Caco-2 (cell line): ENCODE results near the gene ANKRD42. TPM values are rescaled to one million over a fixed set of nuclear protein-coding genes. Genes with fewer than 3 reads are reported as not detected.

ENCODE experiments used
- BruUV-seq: library from RNA; stranded (reverse); fragments of 400-500 nt; replicated peaks from 2 replicates; lab custom pipeline; 2021; lab: Mats Ljungman, UMichigan
- CTCF ChIA-PET: fragments of 300-600 bp; sonication (Branson Sonifier 250); formaldehyde crosslinking; loops from one replicate; lab custom pipeline; 2022; ENCODE audit warnings: antibody characterized with exemption; lab: Charles Lee
- POLR2A ChIA-PET: fragments of 300-600 bp; sonication (Branson Sonifier 250); formaldehyde crosslinking; loops from one replicate; lab custom pipeline; 2022; ENCODE audit warnings: antibody characterized with exemption; lab: Charles Lee
- DNase-seq, 2 experiments: peaks; one replicate each; pipeline versions ENCODE4 v3.0.0 to v3.0.0-alpha.2; 2020 to 2022
- H3K27me3 ChIP-seq: replicated peaks from 2 replicates; pipeline ENCODE4 v1.6.0; 2011; ENCODE audit warnings: low read length; ENCODE audit not compliant: control insufficient read depth, insufficient read depth
- H3K36me3 ChIP-seq: 2 replicates; pipeline ENCODE4 v1.5.1; 2011; ENCODE audit warnings: low read length; ENCODE audit not compliant: control insufficient read depth, insufficient read depth
- H3K4me1 ChIP-seq: fragments of 250-450 bp; sonication (Bioruptor Pico); 2 replicates; pipeline ENCODE4 v1.5.1; 2020; ENCODE audit warnings: mild to moderate bottlenecking
- H3K4me3 ChIP-seq: 2 replicates; pipeline ENCODE4 v1.5.1; 2011; ENCODE audit warnings: low read depth, mild to moderate bottlenecking, control low read depth, low read length
- H3K9me3 ChIP-seq: fragments of 250-450 bp; sonication (Bioruptor Pico); 2 replicates; pipeline ENCODE4 v1.5.1; 2020; ENCODE audit warnings: mild to moderate bottlenecking, moderate library complexity
- H3K27ac Mint-ChIP-seq: one replicate; pipeline ENCODE4 v1.8.0; 2022; ENCODE audit warnings: mixed read lengths; ENCODE audit not compliant: unreplicated experiment
- H3K27me3 Mint-ChIP-seq: one replicate; pipeline ENCODE4 v1.8.0; 2022; ENCODE audit warnings: mixed read lengths; ENCODE audit not compliant: insufficient read depth, unreplicated experiment
- H3K36me3 Mint-ChIP-seq: one replicate; pipeline ENCODE4 v1.8.0; 2022; ENCODE audit warnings: mild to moderate bottlenecking, mixed read lengths; ENCODE audit not compliant: insufficient read depth, unreplicated experiment
- H3K4me1 Mint-ChIP-seq: one replicate; pipeline ENCODE4 v1.8.0; 2022; ENCODE audit warnings: low read depth, mixed read lengths; ENCODE audit not compliant: unreplicated experiment
- H3K4me3 Mint-ChIP-seq: one replicate; pipeline ENCODE4 v1.8.0; 2022; ENCODE audit warnings: mild to moderate bottlenecking, moderate library complexity, mixed read lengths; ENCODE audit not compliant: unreplicated experiment
- H3K9me3 Mint-ChIP-seq: one replicate; pipeline ENCODE4 v1.8.0; 2022; ENCODE audit warnings: mixed read lengths; ENCODE audit not compliant: unreplicated experiment
- intact Hi-C: fragments of 100-400 bp; cut with micrococcal nuclease; formaldehyde crosslinking; loops from one replicate; pipeline ENCODE4 v1.10.0; 2022; ENCODE audit not compliant: unreplicated experiment
- total RNA-seq: library from RNA; stranded (reverse); gene quantifications from 2 replicates; pipeline ENCODE4 v1.2.3, GENCODE V29; 2022
- TF ChIP-seq, protein P1 (sequence below), 2 experiments: fragments of 200-600 bp in 1 of 2; IDR thresholded peaks; 1 replicate in 1 of 2; 2 replicates in 1 of 2; pipeline versions ENCODE4 v1.5.1 to v1.8.0; 2011 to 2022; ENCODE audit warnings: antibody characterized with exemption in 1 of 2, control low read depth in 1 of 2, inconsistent platforms in 1 of 2, low read depth in 1 of 2, low read length in 1 of 2, mild to moderate bottlenecking in 1 of 2, moderate library complexity in 1 of 2; ENCODE audit not compliant: insufficient read depth in 1 of 2, severe bottlenecking in 1 of 2, unreplicated experiment in 1 of 2

ANKRD42 gene
- total RNA-seq, 1 experiment from 2014 or later: 8.3 TPM

DNA sequence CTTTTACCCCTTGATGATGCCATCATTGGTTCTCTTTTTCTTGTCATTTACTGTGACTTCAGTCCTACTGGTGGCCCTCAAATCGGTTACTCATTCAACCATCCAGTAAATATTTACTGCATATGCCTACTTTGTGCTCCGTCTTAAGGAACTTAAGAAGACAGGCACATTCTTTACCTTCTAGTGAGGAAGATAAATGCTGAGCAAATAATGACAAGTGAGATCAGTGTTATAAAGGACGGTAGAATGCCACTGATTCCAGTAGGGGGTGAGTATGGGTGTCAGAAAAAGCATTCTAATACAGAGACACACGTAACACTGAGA lies 1.6 kb downstream of the ANKRD42 start:
- H3K27me3 Mint-ChIP-seq: no peaks in the 10 kb centered on the region
- peak overlapping the region; percentile 77 for H3K4me3 ChIP-seq
- peak in 1 of 2 experiments; percentile 53 for DNase-seq
- no TSS peak for BruUV-seq
- CTCF ChIA-PET: interaction anchor here (0.5 to 0.9 kb wide), 2 partner anchors 54 to 264 kb away, joined by 3 read pairs; no protein-coding TSS in a partner anchor
- no peaks in the 10 kb centered on the region for H3K9me3 ChIP-seq
- intact Hi-C loops: loop anchor here (1.0 to 2.0 kb wide), 2 partner anchors 46 to 55 kb away; no protein-coding TSS in a partner anchor
- POLR2A ChIA-PET: interaction anchor here (0.6 to 1.0 kb wide), 2 partner anchors 91 to 119 kb away, joined by 3 to 5 read pairs; partner anchors contain the start of gene CCDC90B
- peak overlapping the region; percentile 80 for H3K4me3 Mint-ChIP-seq
- no peaks in the 10 kb centered on the region for H3K27me3 ChIP-seq
- peaks cover 27% of the 10 kb centered on the region for H3K36me3 Mint-ChIP-seq
- peaks cover 34% of the 10 kb centered on the region for H3K4me1 Mint-ChIP-seq
- H3K36me3 ChIP-seq: peaks cover 2% of the 10 kb centered on the region; the same call in 1 of the 2 replicates
- no peaks in the 10 kb centered on the region for H3K9me3 Mint-ChIP-seq
- TF ChIP-seq, protein P1, sequence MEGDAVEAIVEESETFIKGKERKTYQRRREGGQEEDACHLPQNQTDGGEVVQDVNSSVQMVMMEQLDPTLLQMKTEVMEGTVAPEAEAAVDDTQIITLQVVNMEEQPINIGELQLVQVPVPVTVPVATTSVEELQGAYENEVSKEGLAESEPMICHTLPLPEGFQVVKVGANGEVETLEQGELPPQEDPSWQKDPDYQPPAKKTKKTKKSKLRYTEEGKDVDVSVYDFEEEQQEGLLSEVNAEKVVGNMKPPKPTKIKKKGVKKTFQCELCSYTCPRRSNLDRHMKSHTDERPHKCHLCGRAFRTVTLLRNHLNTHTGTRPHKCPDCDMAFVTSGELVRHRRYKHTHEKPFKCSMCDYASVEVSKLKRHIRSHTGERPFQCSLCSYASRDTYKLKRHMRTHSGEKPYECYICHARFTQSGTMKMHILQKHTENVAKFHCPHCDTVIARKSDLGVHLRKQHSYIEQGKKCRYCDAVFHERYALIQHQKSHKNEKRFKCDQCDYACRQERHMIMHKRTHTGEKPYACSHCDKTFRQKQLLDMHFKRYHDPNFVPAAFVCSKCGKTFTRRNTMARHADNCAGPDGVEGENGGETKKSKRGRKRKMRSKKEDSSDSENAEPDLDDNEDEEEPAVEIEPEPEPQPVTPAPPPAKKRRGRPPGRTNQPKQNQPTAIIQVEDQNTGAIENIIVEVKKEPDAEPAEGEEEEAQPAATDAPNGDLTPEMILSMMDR (IDR thresholded peaks at IDR 0.05; ENCODE audit: insufficient read depth in 1 of 2, low read depth in 1 of 2, low read length in 1 of 2, severe bottlenecking in 1 of 2, unreplicated experiment in 1 of 2): peak in 1 of 2 experiments; percentile 34
- H3K27ac Mint-ChIP-seq: peak overlapping the region; percentile 89
- H3K4me1 ChIP-seq: peaks cover 7% of the 10 kb centered on the region; the same call in 1 of the 2 replicates

DNA sequence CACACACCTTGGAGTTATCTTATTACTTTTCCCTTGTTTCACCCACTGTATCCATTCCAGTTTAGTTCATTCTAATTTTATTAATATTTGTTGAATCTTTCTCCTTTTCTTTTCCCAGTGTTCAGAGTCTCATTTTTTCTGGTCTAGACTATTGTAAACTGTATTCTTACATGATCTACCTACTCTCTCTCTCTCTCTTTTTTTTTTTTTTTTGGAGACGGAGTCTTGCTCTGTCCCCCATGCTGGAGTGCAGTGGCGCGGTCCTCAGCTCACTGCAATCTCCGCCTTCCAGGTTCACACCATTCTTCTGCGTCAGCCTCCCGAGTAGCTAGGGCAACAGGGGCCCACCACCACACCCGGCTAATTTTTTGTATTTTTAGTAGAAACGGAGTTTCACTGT lies 2.1 kb downstream of the ANKRD42 start:
- no peaks in the 10 kb centered on the region for H3K27me3 Mint-ChIP-seq
- intact Hi-C loops: loop anchor here (1.0 to 2.0 kb wide), 2 partner anchors 45 to 55 kb away; no protein-coding TSS in a partner anchor
- no peaks in the 10 kb centered on the region for H3K27me3 ChIP-seq
- H3K4me3 Mint-ChIP-seq: peak overlapping the region; percentile 80
- no peaks in the 10 kb centered on the region for H3K9me3 ChIP-seq
- CTCF ChIA-PET: interaction anchor here (0.7 kb wide), 1 partner anchor 1329 kb away, joined by 4 read pairs; no protein-coding TSS in a partner anchor
- POLR2A ChIA-PET: interaction anchor here (0.6 to 1.0 kb wide), 2 partner anchors 90 to 120 kb away, joined by 3 to 5 read pairs; partner anchors contain the start of gene CCDC90B
- peaks cover 21% of the 10 kb centered on the region for H3K36me3 Mint-ChIP-seq
- H3K4me3 ChIP-seq: peak overlapping the region; percentile 77
- H3K36me3 ChIP-seq: peaks cover 2% of the 10 kb centered on the region; the same call in 1 of the 2 replicates
- DNase-seq: no peak
- H3K9me3 Mint-ChIP-seq: no peaks in the 10 kb centered on the region
- H3K4me1 ChIP-seq: peaks cover 7% of the 10 kb centered on the region; the same call in 1 of the 2 replicates
- H3K27ac Mint-ChIP-seq: peak overlapping the region; percentile 89
- H3K4me1 Mint-ChIP-seq: peaks cover 39% of the 10 kb centered on the region
- TF ChIP-seq, protein P1 (IDR thresholded peaks at IDR 0.05; ENCODE audit: insufficient read depth in 1 of 2, low read depth in 1 of 2, low read length in 1 of 2, severe bottlenecking in 1 of 2, unreplicated experiment in 1 of 2): no peak
- no TSS peak for BruUV-seq

DNA sequence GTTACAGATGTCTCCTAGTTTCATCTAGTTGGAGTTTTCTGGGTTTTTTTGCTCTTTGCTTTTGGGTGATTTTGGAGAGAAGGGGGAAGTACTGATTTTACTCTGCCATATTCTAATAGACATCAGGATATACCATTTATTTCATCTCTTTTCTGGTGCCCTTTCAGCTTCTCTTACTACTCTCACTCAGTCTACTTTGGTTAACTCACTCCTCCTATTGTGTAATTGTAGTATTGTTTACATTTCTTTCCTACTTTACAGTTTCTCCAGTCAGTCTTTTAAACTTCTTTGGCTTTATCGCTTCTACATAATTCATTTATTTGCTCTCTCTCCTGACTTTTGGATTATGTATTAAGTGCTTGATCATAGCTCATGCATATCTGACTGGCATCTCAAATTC lies 6.5 kb downstream of the ANKRD42 start:
- POLR2A ChIA-PET: no interaction called here
- intact Hi-C loops: no loop called here
- DNase-seq: no peak
- Mint-ChIP-seq H3K4me1 (peaks cover 28% of the 10 kb centered on the region), H3K4me3 (no peak overlapping the region), H3K36me3 (no peaks in the 10 kb centered on the region), H3K9me3 (no peaks in the 10 kb centered on the region), H3K27me3 (no peaks in the 10 kb centered on the region), H3K27ac (no peak overlapping the region)
- H3K9me3 ChIP-seq: no peaks in the 10 kb centered on the region
- H3K4me3 ChIP-seq: no peak overlapping the region
- no peaks in the 10 kb centered on the region for H3K27me3 ChIP-seq
- BruUV-seq: no TSS peak
- H3K36me3 ChIP-seq: no peaks in the 10 kb centered on the region
- TF ChIP-seq, protein P1 (IDR thresholded peaks at IDR 0.05; ENCODE audit: insufficient read depth in 1 of 2, low read depth in 1 of 2, low read length in 1 of 2, severe bottlenecking in 1 of 2, unreplicated experiment in 1 of 2): no peak
- CTCF ChIA-PET: interaction anchor here (0.5 to 0.6 kb wide), 3 partner anchors 26 to 116 kb away, joined by 3 to 6 read pairs (median 4); no protein-coding TSS in a partner anchor
- H3K4me1 ChIP-seq: no peaks in the 10 kb centered on the region
